ENCODE data around the gene RPL3.

The RPL3 gene

GRCh38 chr22:39289533-39289932 is 29.9 kb downstream of the RPL3 start:
- TF ChIP-seq SIN3A (IDR thresholded peaks at IDR 0.05; ENCODE audit: borderline replicate concordance, insufficient read depth, low read length) (no peak), POLR2AphosphoS5 (IDR thresholded peaks at IDR 0.05; ENCODE audit: low read depth, low read length) (no peak), REST (IDR thresholded peaks at IDR 0.05; ENCODE audit: insufficient read depth in 1 of 2, low read depth in 2 of 2, low read length in 2 of 2) (no peak), TAF1 (IDR thresholded peaks at IDR 0.05; ENCODE audit: borderline replicate concordance, insufficient read depth, low read length) (no peak), FOXP2 (optimal IDR thresholded peaks at IDR 0.05; ENCODE audit: borderline replicate concordance, extremely low read depth, extremely low read length, insufficient read depth) (no peak)

GRCh38 chr22:39288135-39288898 is 31.1 kb downstream of the RPL3 start:
- TF ChIP-seq TAF1 (IDR thresholded peaks at IDR 0.05; ENCODE audit: borderline replicate concordance, insufficient read depth, low read length), result no peak
- TF ChIP-seq SIN3A (IDR thresholded peaks at IDR 0.05; ENCODE audit: borderline replicate concordance, insufficient read depth, low read length), result no peak
- no peak for TF ChIP-seq POLR2AphosphoS5 (IDR thresholded peaks at IDR 0.05; ENCODE audit: low read depth, low read length)
- TF ChIP-seq FOXP2 (optimal IDR thresholded peaks at IDR 0.05; ENCODE audit: borderline replicate concordance, extremely low read depth, extremely low read length, insufficient read depth), result no peak
- TF ChIP-seq REST (IDR thresholded peaks at IDR 0.05; ENCODE audit: insufficient read depth in 1 of 2, low read depth in 2 of 2, low read length in 2 of 2), result no peak

GRCh38 chr22:39287076-39287725 is 32.2 kb downstream of the RPL3 start:
- TF ChIP-seq SIN3A (IDR thresholded peaks at IDR 0.05; ENCODE audit: borderline replicate concordance, insufficient read depth, low read length) (no peak), TAF1 (IDR thresholded peaks at IDR 0.05; ENCODE audit: borderline replicate concordance, insufficient read depth, low read length) (no peak)

- no peak for TF ChIP-seq REST (IDR thresholded peaks at IDR 0.05; ENCODE audit: insufficient read depth in 1 of 2, low read depth in 2 of 2, low read length in 2 of 2)
- TF ChIP-seq POLR2AphosphoS5 (IDR thresholded peaks at IDR 0.05; ENCODE audit: low read depth, low read length), result no peak
- no peak for TF ChIP-seq TAF1 (IDR thresholded peaks at IDR 0.05; ENCODE audit: borderline replicate concordance, insufficient read depth, low read length)
These were observed 34.4 kb downstream of the RPL3 start for GRCh38 chr22:39284983-39285382.

GRCh38 chr22:39284142-39284980 is 35.1 kb downstream of the RPL3 start:
- TF ChIP-seq SIN3A (IDR thresholded peaks at IDR 0.05; ENCODE audit: borderline replicate concordance, insufficient read depth, low read length) (no peak), REST (IDR thresholded peaks at IDR 0.05; ENCODE audit: insufficient read depth in 1 of 2, low read depth in 2 of 2, low read length in 2 of 2) (no peak), FOXP2 (optimal IDR thresholded peaks at IDR 0.05; ENCODE audit: borderline replicate concordance, extremely low read depth, extremely low read length, insufficient read depth) (no peak), POLR2AphosphoS5 (IDR thresholded peaks at IDR 0.05; ENCODE audit: low read depth, low read length) (no peak), TAF1 (IDR thresholded peaks at IDR 0.05; ENCODE audit: borderline replicate concordance, insufficient read depth, low read length) (no peak)
